Measurements from ENCODE around the gene GATAD1. TPM values are rescaled to one million over a fixed set of nuclear protein-coding genes. Genes with fewer than 3 reads are reported as not detected.
A peak's percentile ranks its signal among the peaks of the same experiment; 100 is the strongest.
"Not testable (repeated sequence)": the region's sequence is repeated elsewhere in the genome, so short reads cannot be mapped to it uniquely, and the experiment has no call there.

Gene GATAD1
- total RNA-seq, 4 donors from 2014 or later, result 31.3 to 85.0 (median 45.4) TPM

GRCh38 chr7:92404170-92404614, 43.1 kb upstream of the GATAD1 start:
- peak in 1 of 3 donors; percentile 62 for DNase-seq
- TF ChIP-seq CTCF (IDR thresholded peaks at IDR 0.05), result no peak
- TF ChIP-seq POLR2A (IDR thresholded peaks at IDR 0.05), result no peak

GRCh38 chr7:92409357-92409756, 37.9 kb upstream of the GATAD1 start:
- H3K27me3 ChIP-seq, result no peaks in the 10 kb centered on the region
- no peak overlapping the region for H3K27ac ChIP-seq
- H3K4me3 ChIP-seq, result no peak overlapping the region
- no peak for DNase-seq
- H3K4me1 ChIP-seq, result no peaks in the 10 kb centered on the region
- TF ChIP-seq POLR2A (IDR thresholded peaks at IDR 0.05) (no peak), CTCF (IDR thresholded peaks at IDR 0.05) (no peak)
- no peaks in the 10 kb centered on the region for H3K9me3 ChIP-seq
- no peaks in the 10 kb centered on the region for H3K36me3 ChIP-seq

More at GRCh38 chr7:92404170-92404614, 43.1 kb upstream of the GATAD1 start:
- no peaks in the 10 kb centered on the region for H3K9me3 ChIP-seq
- H3K4me1 ChIP-seq, result peaks cover 0 to 4% (median 0%) of the 10 kb centered on the region in 4 donors
- no peaks in the 10 kb centered on the region for H3K36me3 ChIP-seq
- H3K27ac ChIP-seq, result no peak overlapping the region
- no peak overlapping the region for H3K4me3 ChIP-seq
- no peaks in the 10 kb centered on the region for H3K27me3 ChIP-seq

- not testable (repeated sequence) for H3K27me3 ChIP-seq, H3K9me3 ChIP-seq, H3K36me3 ChIP-seq, H3K27ac ChIP-seq, DNase-seq, H3K4me1 ChIP-seq, H3K4me3 ChIP-seq
These were observed 37.1 kb upstream of the GATAD1 start for GRCh38 chr7:92410162-92410561.

- Histone ChIP-seq H3K4me3 (no peak overlapping the region), H3K27ac (no peak overlapping the region), H3K4me1 (no peaks in the 10 kb centered on the region), H3K9me3 (no peaks in the 10 kb centered on the region), H3K27me3 (no peaks in the 10 kb centered on the region), H3K36me3 (no peaks in the 10 kb centered on the region)
- DNase-seq, result no peak
- TF ChIP-seq POLR2A (IDR thresholded peaks at IDR 0.05) (no peak), CTCF (IDR thresholded peaks at IDR 0.05) (no peak)
These were observed 34.5 kb upstream of the GATAD1 start for GRCh38 chr7:92412745-92413144.

GRCh38 chr7:92413550-92413949, 33.7 kb upstream of the GATAD1 start:
- Histone ChIP-seq H3K27ac (no peak overlapping the region), H3K9me3 (no peaks in the 10 kb centered on the region), H3K4me3 (no peak overlapping the region), H3K27me3 (no peaks in the 10 kb centered on the region), H3K4me1 (no peaks in the 10 kb centered on the region), H3K36me3 (no peaks in the 10 kb centered on the region)
- TF ChIP-seq POLR2A (IDR thresholded peaks at IDR 0.05), result no peak
- no peak for TF ChIP-seq CTCF (IDR thresholded peaks at IDR 0.05)
- no peak for DNase-seq

GRCh38 chr7:92415225-92415624, 32.1 kb upstream of the GATAD1 start:
- TF ChIP-seq CTCF (IDR thresholded peaks at IDR 0.05) (no peak), POLR2A (IDR thresholded peaks at IDR 0.05) (no peak)
- no peaks in the 10 kb centered on the region for H3K36me3 ChIP-seq
- no peak overlapping the region for H3K4me3 ChIP-seq
- no peaks in the 10 kb centered on the region for H3K9me3 ChIP-seq
- H3K27ac ChIP-seq, result no peak overlapping the region
- no peaks in the 10 kb centered on the region for H3K4me1 ChIP-seq
- no peaks in the 10 kb centered on the region for H3K27me3 ChIP-seq
- no peak for DNase-seq
